ENCODE data around the gene OR2C3. TPM values are rescaled to one million over a fixed set of nuclear protein-coding genes. Genes with fewer than 3 reads are reported as not detected.

Gene OR2C3
- total RNA-seq, 6 donors from 2014 or later, result 0.03 TPM; not detected in 5

- DNase-seq (no peak), ATAC-seq (ENCODE audit: low FRiP score in 2 of 2) (peak in 1 of 2 donors; percentile 16)
- Histone ChIP-seq H3K27me3 (no peaks in the 10 kb centered on the region), H3K36me3 (no peaks in the 10 kb centered on the region), H3K4me1 (no peaks in the 10 kb centered on the region), H3K27ac (no peak overlapping the region), H3K4me3 (no peak overlapping the region), H3K9me3 (no peaks in the 10 kb centered on the region)
- 52 to 57% methylated on average over 3 of the region's 3 CpGs for WGBS, 2 donors
- TF ChIP-seq EP300 (IDR thresholded peaks at IDR 0.05) (no peak), POLR2AphosphoS5 (IDR thresholded peaks at IDR 0.05) (peak in 1 of 2 donors; percentile 31)
These were observed 35.4 kb downstream of the OR2C3 start for GRCh38 chr1:247500865-247501264.

- WGBS, 2 donors, result 63 to 64% methylated on average over 10 of the region's 10 CpGs
- no peak for TF ChIP-seq EP300 (IDR thresholded peaks at IDR 0.05)
- no peak for TF ChIP-seq POLR2AphosphoS5 (IDR thresholded peaks at IDR 0.05)
- TF ChIP-seq CTCF (IDR thresholded peaks at IDR 0.05), result no peak
- TF ChIP-seq POLR2A (IDR thresholded peaks at IDR 0.05), result no peak
- Histone ChIP-seq H3K27me3 (no peaks in the 10 kb centered on the region), H3K27ac (no peak overlapping the region), H3K36me3 (no peaks in the 10 kb centered on the region), H3K4me1 (no peaks in the 10 kb centered on the region), H3K4me3 (no peak overlapping the region), H3K9me3 (no peaks in the 10 kb centered on the region)
- no peak for DNase-seq
- no peak for ATAC-seq (ENCODE audit: low FRiP score in 2 of 2)
These were observed 39.5 kb downstream of the OR2C3 start for GRCh38 chr1:247496581-247497285.

- Histone ChIP-seq H3K36me3 (no peaks in the 10 kb centered on the region), H3K27ac (no peak overlapping the region), H3K4me3 (no peak overlapping the region), H3K4me1 (no peaks in the 10 kb centered on the region), H3K9me3 (no peaks in the 10 kb centered on the region), H3K27me3 (no peaks in the 10 kb centered on the region)
- TF ChIP-seq EP300 (IDR thresholded peaks at IDR 0.05) (no peak), POLR2A (IDR thresholded peaks at IDR 0.05) (no peak), POLR2AphosphoS5 (IDR thresholded peaks at IDR 0.05) (no peak), CTCF (IDR thresholded peaks at IDR 0.05) (no peak)
- ATAC-seq (ENCODE audit: low FRiP score in 2 of 2) (peak in 1 of 2 donors; percentile 53), DNase-seq (no peak)
- WGBS, 2 donors, result 9 to 14% methylated on average over 2 of the region's 2 CpGs
These were observed 41.5 kb downstream of the OR2C3 start for GRCh38 chr1:247494767-247495166.

GRCh38 chr1:247493106-247493505 is 43.1 kb downstream of the OR2C3 start:
- Histone ChIP-seq H3K4me1 (no peaks in the 10 kb centered on the region), H3K4me3 (no peak overlapping the region), H3K36me3 (no peaks in the 10 kb centered on the region), H3K27me3 (no peaks in the 10 kb centered on the region), H3K27ac (no peak overlapping the region), H3K9me3 (no peaks in the 10 kb centered on the region)
- TF ChIP-seq EP300 (IDR thresholded peaks at IDR 0.05) (no peak), CTCF (IDR thresholded peaks at IDR 0.05) (no peak), POLR2AphosphoS5 (IDR thresholded peaks at IDR 0.05) (no peak), POLR2A (IDR thresholded peaks at IDR 0.05) (no peak)
- 50 to 56% methylated on average over 1 of the region's 1 CpG for WGBS, 2 donors
- DNase-seq (no peak), ATAC-seq (ENCODE audit: low FRiP score in 2 of 2) (no peak)

GRCh38 chr1:247491328-247491727 is 44.9 kb downstream of the OR2C3 start:
- ATAC-seq (ENCODE audit: low FRiP score in 2 of 2), result peak in 1 of 2 donors; percentile 39
- Histone ChIP-seq H3K4me1 (no peaks in the 10 kb centered on the region), H3K27me3 (no peaks in the 10 kb centered on the region), H3K27ac (no peak overlapping the region), H3K9me3 (no peaks in the 10 kb centered on the region), H3K4me3 (no peak overlapping the region), H3K36me3 (no peaks in the 10 kb centered on the region)
- peak in 1 of 2 donors; percentile 25 for DNase-seq
- WGBS, 2 donors, result 83 to 85% methylated on average over 11 to 12 of the region's 12 CpGs
- TF ChIP-seq POLR2A (IDR thresholded peaks at IDR 0.05), result no peak
- TF ChIP-seq EP300 (IDR thresholded peaks at IDR 0.05), result no peak
- no peak for TF ChIP-seq POLR2AphosphoS5 (IDR thresholded peaks at IDR 0.05)
- no peak for TF ChIP-seq CTCF (IDR thresholded peaks at IDR 0.05)

All from upper lobe of left lung (tissue), 6 donors.